Posterior cingulate gyrus (tissue), 11 donors: ENCODE results near the gene LRRC75A.
"Not testable (repeated sequence)": the region's sequence is repeated elsewhere in the genome, so short reads cannot be mapped to it uniquely, and the experiment has no call there.

Experiments used
- DNase-seq, 10 donors: peaks; one replicate each; pipeline versions ENCODE4 v3.0.0 to v3.0.0-alpha.2; 2020 to 2021; ENCODE audit warnings: mixed read lengths in 3 of 10
- intact Hi-C: fragments of 100-400 bp; cut with DNase I; formaldehyde crosslinking; loops from one replicate; pipeline ENCODE4 v1.15.1; 2023

The LRRC75A gene

GRCh38 chr17:16459271-16459670 lies 32.7 kb downstream of the LRRC75A start:
- DNase-seq = no peak
- intact Hi-C loops = no loop called here

DNA sequence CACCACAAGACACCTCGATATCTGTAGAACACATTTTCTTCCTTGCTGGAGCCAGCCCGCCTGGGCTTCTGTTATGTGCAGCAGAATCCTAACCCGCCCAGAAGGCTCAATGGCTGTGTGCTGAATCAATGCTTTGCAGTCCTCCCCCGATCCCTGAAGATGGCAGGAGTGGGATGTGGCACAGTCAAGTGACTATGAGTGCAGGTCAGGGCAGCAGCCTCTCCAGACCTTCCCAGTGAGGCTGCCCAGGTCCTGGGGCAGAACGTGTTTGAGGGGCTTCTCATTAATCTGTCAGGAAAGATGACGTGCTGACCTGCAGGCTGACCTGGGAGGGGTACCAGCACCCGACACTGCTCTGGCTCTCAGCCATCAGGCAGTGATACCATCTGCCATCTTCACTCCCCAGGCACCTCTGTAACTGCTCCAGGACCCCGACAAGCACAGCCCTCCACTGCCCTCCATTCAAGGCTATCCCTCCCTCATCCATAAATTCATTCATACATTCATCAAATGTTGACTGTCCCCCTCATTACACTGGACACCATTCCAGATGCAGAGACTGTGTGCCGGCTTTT lies 35.2 kb downstream of the LRRC75A start:
- intact Hi-C loops = no loop called here
- DNase-seq = peak in 2 of 10 donors; percentile 71 to 87

- DNase-seq = no peak
- intact Hi-C loops = no loop called here
Observed at GRCh38 chr17:16455997-16456741, 35.8 kb downstream of the LRRC75A start.

GRCh38 chr17:16453493-16453851 lies 38.5 kb downstream of the LRRC75A start:
- peak in 1 of 10 donors; percentile 50 for DNase-seq
- intact Hi-C loops = loop anchor here (1.0 to 5.0 kb wide), 2 partner anchors 39 to 68 kb away; partner anchors contain the start of gene LRRC75A

- intact Hi-C loops = loop anchor here (5.0 kb wide), 1 partner anchor 40 kb away; the partner anchor contains the start of gene LRRC75A
- DNase-seq = not testable (repeated sequence)
Observed at GRCh38 chr17:16452268-16452667, 39.7 kb downstream of the LRRC75A start.

- intact Hi-C loops = loop anchor here (5.0 kb wide), 1 partner anchor 42 kb away; the partner anchor contains the start of gene LRRC75A
- DNase-seq = no peak
Observed at GRCh38 chr17:16450028-16450427, 42.0 kb downstream of the LRRC75A start.

DNA sequence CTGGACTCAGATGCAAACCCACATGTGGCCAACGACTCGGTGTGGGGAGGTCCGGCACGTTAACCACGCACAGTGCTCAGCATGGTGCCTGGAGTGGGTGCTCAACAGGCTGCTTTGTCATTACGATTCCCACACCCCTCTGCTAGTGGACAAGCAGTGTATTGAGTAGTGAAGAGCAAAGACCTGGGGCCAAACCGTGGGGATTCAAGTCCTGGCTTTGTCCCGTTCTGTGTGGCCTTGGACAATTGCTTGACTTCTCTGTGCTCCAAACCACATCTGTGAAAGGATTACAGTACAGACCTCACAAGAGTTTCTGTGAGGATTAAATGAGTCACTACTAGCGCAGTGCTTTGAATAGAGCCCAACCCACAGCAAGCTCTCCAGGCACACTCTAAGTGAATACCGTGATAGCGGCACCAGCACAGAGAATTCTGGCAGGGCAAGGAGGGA lies 42.8 kb downstream of the LRRC75A start:
- no peak for DNase-seq
- intact Hi-C loops = no loop called here

- DNase-seq = no peak
- intact Hi-C loops = no loop called here
Observed at GRCh38 chr17:16448490-16448889, 43.5 kb downstream of the LRRC75A start.

GRCh38 chr17:16447676-16448075 lies 44.3 kb downstream of the LRRC75A start:
- no peak for DNase-seq
- intact Hi-C loops = no loop called here

- no peak for DNase-seq
- intact Hi-C loops = no loop called here
Observed at GRCh38 chr17:16446338-16446983, 45.5 kb downstream of the LRRC75A start.

DNA sequence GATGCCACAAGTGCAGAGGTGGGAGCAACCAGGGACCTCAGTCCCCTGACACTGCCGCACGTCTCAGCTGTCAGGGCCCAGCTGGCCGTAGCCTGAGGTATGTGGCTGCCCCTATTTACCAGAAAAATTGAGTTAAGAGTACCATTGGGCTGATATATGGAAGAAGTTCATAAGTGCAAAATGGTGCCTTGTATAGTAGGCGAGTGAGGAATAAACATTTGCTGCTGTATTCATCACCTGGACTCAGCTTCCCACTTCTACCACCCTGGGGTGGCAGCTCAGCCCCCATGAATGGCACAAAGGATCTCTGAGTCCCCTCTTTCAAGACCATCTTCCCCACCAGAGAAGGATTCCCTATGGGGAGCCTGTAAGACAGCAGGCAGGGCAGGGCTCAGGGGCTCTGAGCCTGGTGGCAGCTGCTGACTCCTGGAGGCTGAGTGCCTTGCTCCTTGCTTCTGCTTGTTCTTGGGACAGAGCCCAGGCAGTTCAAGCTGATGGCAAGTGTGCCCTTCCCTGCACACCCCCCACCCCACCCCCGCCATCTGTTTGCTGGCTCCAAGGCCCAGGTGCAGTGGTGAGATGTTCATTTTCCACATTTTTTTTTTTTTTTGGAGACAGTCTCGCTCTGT lies 47.6 kb downstream of the LRRC75A start:
- no peak for DNase-seq
- intact Hi-C loops = no loop called here

DNA sequence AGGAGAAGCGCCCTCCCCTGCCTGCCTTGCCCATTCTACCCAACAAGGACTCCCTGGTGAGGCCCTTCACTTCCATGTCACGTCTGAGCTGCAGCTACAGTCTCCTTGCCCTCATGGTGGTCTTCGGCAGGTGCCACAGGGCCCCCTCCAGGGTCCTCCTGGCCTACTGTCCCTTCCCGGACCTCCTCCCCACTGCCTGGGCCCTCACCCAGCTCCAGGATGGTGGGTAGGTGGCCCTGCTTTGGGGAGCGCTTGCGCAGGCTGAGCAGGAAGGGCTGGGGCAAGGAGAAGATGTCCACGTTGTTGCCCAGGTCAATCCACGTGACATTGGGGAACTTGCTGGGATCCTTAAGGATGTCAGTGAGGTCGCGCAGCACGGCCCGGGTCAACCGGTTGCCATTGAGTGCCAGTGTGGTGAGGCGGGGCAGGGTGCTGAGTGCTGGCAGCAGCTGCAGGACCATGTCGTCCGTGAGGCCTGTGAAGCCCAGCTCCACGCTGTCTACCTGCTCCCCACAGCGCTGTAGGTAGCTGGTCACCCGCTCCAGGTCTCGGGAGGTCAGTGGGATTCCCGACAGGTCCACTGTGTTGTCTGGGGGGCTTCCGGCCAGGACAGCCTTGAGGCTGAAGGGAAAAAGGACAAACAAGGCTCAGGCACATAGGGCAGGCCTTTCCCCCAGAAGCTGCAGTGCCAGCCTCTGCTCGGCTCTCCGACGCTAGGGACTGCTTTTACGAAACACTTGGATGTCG lies 48.3 kb downstream of the LRRC75A start:
- intact Hi-C loops = no loop called here
- DNase-seq = no peak

DNA sequence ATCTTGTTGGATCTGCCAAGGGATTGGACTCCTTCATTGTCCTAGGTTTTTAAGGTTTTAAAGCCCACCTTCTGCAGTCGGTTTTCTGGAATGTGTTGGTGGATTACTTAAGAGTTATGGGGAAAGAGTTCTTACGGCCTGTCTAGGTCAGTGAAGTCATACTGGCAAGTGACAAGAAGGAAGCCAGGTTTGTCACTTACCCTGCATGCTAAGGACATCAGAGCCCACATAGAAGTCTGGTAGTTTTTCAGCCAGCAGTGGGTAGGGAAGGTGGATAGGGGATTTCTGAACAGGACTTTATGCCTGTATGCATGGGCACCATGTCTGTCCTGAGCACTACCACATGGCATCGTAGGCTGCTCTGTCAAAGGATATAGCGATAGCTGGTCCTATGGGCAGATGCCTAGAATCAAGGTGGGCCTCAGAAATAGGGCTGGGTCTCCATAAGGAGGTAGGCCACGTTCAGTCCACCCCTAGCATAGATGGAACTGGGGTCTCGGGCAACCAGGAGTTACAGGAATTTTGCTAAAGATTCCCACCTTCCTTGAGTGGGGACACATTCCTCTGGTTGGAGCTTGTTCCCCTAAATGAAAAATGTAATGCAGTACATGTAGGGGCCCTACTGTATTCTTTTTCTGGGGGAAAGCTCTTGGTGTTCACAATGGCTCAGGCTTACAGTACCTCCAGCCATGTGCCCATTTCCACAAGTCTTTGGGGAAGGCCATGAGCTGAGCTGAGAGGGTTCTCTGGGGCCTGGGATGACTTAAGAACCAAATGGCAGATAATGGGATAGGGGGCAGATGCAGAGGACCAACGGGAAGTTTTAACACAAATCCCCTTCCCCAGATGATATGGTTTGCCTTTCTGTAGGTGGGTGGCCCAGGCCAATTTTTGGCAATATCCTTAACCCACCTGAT lies 49.1 kb downstream of the LRRC75A start:
- no peak for DNase-seq
- intact Hi-C loops = no loop called here

DNA sequence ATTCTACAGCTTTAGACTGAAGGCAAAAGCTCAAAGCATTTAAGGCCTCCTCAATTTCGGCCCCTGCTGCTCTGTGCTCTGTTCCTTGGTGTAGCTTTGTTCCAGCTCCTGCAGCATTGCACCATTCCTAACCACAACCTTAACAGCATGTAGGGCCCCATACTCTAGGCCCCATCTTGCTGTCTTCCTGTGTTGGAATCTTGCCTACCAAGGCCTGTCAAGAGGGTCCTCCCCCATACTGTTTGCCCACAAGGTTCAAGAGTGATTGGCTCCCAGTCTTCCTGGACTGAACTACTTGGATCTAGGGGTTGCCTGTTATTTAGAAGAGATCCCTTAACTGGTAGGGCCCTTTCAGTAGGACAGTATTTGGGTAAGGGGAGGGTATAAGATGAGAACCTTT lies 49.9 kb downstream of the LRRC75A start:
- intact Hi-C loops = no loop called here
- DNase-seq = no peak

DNA sequence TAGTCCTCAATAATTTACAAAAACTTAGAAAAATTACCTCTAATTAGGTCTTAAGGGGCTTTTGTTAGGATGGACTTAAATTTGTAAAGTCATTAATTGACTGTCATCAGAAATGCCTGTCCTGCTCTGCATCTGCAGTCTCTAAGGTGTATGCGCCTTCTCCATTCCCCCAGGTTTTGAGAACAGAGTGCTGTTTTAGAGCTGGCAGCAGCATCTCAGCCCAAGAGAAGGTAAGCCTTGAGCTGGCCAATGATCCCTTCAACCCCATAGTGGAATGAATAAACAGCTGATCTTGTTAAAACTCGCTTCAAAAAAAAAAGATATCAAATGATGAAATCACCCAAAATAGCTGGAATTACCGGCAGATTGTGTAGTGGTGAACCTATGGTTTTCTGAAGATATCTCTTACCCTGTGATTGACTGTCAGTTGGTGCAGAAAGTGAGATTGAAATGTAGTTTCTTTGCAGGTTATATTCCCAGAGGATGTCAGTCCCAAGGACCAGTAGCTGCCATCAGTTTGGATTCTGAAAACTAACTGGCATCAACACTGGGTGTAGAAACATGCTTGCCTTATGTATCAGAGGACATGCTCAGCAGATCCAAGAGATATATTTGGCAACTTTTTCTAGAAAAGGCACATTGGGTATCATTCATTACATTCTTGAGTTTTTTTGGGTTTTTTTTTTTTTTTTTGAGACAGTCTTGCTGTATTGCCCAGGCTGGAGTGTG lies 50.9 kb downstream of the LRRC75A start:
- intact Hi-C loops = no loop called here
- no peak for DNase-seq

DNA sequence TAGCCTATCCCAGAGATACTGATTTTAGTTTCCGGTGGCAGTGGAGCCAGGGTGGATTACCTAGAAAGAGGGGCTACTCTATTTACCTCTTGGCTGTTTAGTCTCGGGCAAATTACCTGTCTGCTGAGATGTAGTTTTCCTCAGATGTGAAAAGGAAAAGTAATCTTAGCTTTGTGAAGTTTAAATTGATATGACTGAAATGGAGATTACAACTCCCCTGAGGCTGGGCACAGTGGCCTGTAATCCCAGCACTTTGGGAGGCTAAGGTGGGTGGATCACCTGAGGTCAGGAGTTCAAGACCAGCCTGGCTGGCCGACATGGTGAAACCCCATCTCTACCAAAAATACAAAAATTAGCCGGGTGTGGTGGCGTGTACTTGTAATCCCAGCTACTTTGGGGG lies 51.6 kb downstream of the LRRC75A start:
- intact Hi-C loops, DNase-seq: not testable (repeated sequence)

- DNase-seq = no peak
- intact Hi-C loops = loop anchor here (2.0 to 5.0 kb wide), 2 partner anchors 59 to 78 kb away; partner anchors contain the start of gene UBB
Observed at GRCh38 chr17:16439811-16440351, 52.1 kb downstream of the LRRC75A start.

DNA sequence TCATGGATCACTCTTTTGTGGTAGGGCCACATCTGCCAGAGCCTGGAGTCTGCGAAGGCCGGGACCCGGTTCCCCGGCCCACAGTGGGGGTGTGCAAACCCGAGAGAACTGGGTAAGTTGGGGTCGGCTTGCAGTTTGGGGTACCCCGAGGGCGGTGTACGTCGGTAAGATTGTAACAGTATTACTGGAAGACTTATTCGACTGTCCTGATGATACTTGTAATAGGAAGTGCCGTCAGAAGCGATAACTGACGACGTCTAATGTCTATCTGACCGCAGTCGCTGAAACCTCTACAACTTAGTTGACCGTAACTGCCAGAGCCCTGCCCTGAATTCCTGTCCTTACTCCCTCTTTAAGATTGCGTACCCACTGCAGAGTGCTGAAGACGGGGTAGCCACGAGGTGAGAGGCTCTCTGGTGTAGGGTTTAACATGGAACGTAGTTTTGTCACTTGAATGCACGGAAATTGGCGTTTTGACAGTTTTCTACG lies 52.6 kb downstream of the LRRC75A start:
- DNase-seq = no peak
- intact Hi-C loops = loop anchor here (2.0 to 5.0 kb wide), 2 partner anchors 59 to 77 kb away; partner anchors contain the start of gene UBB
